NB4 (cell line): ENCODE measurements around the gene ASAP3.

Experiments
- CTCF ChIP-seq: IDR thresholded peaks from one replicate; pipeline ENCODE4 v1.5.1; 2012; ENCODE audit warnings: low read depth, low read length
- POLR2A ChIP-seq: IDR thresholded peaks from 2 replicates; pipeline ENCODE4 v1.6.1; 2011; ENCODE audit warnings: mild to moderate bottlenecking; ENCODE audit not compliant: insufficient read length; ENCODE audit errors: extremely low read depth

GRCh38 chr1:23497777-23498439 lies 13.9 kb upstream of the ASAP3 start:
- TF ChIP-seq POLR2A (no peak), CTCF (no peak)
